ENCODE results near the gene SH3TC2. TPM values are rescaled to one million over a fixed set of nuclear protein-coding genes. Genes with fewer than 3 reads are reported as not detected.
"Not testable (repeated sequence)": the region's sequence is repeated elsewhere in the genome, so short reads cannot be mapped to it uniquely, and the experiment has no call there.

SH3TC2 gene
- polyA plus RNA-seq, 2 donors = 1.4 to 5.1 TPM

- Histone ChIP-seq H3K27ac (ENCODE audit: low read depth in 2 of 2, low read length in 1 of 2) (no peak overlapping the region), H3K4me1 (ENCODE audit: control insufficient read depth in 2 of 2, insufficient read depth in 2 of 2, low read length in 1 of 2) (no peaks in the 10 kb centered on the region)
Observed at GRCh38 chr5:149082271-149082670, 19.4 kb upstream of the SH3TC2 start.

GRCh38 chr5:149080294-149080693, 17.4 kb upstream of the SH3TC2 start:
- Histone ChIP-seq H3K36me3 (ENCODE audit: control insufficient read depth in 2 of 2, insufficient read depth in 2 of 2, low read length in 1 of 2) (no peaks in the 10 kb centered on the region), H3K27ac (ENCODE audit: low read depth in 2 of 2, low read length in 1 of 2) (no peak overlapping the region), H3K27me3 (ENCODE audit: control insufficient read depth in 1 of 2, insufficient read depth in 2 of 2, low read length in 2 of 2) (no peaks in the 10 kb centered on the region), H3K4me1 (ENCODE audit: control insufficient read depth in 2 of 2, insufficient read depth in 2 of 2, low read length in 1 of 2) (peaks cover under 1% of the 10 kb centered on the region in 2 donors), H3K4me3 (ENCODE audit: low read depth in 1 of 2, low read length in 2 of 2) (no peak overlapping the region), H3K9me3 (ENCODE audit: control insufficient read depth in 2 of 2, insufficient read depth in 1 of 2, low read depth in 1 of 2, low read length in 1 of 2) (no peaks in the 10 kb centered on the region)
- WGBS, 2 donors = 83 to 96% methylated on average over 4 of the region's 4 CpGs

More at GRCh38 chr5:149082271-149082670, 19.4 kb upstream of the SH3TC2 start:
- Histone ChIP-seq H3K36me3 (ENCODE audit: control insufficient read depth in 2 of 2, insufficient read depth in 2 of 2, low read length in 1 of 2) (no peaks in the 10 kb centered on the region), H3K9me3 (ENCODE audit: control insufficient read depth in 2 of 2, insufficient read depth in 1 of 2, low read depth in 1 of 2, low read length in 1 of 2) (no peaks in the 10 kb centered on the region), H3K4me3 (ENCODE audit: low read depth in 1 of 2, low read length in 2 of 2) (no peak overlapping the region), H3K27me3 (ENCODE audit: control insufficient read depth in 1 of 2, insufficient read depth in 2 of 2, low read length in 2 of 2) (no peaks in the 10 kb centered on the region)

GRCh38 chr5:149079883-149080282, 17.0 kb upstream of the SH3TC2 start:
- Histone ChIP-seq H3K27ac (ENCODE audit: low read depth in 2 of 2, low read length in 1 of 2) (no peak overlapping the region), H3K27me3 (ENCODE audit: control insufficient read depth in 1 of 2, insufficient read depth in 2 of 2, low read length in 2 of 2) (no peaks in the 10 kb centered on the region), H3K4me3 (ENCODE audit: low read depth in 1 of 2, low read length in 2 of 2) (no peak overlapping the region), H3K36me3 (ENCODE audit: control insufficient read depth in 2 of 2, insufficient read depth in 2 of 2, low read length in 1 of 2) (no peaks in the 10 kb centered on the region), H3K9me3 (ENCODE audit: control insufficient read depth in 2 of 2, insufficient read depth in 1 of 2, low read depth in 1 of 2, low read length in 1 of 2) (no peaks in the 10 kb centered on the region), H3K4me1 (ENCODE audit: control insufficient read depth in 2 of 2, insufficient read depth in 2 of 2, low read length in 1 of 2) (peaks cover 4 to 5% of the 10 kb centered on the region in 2 donors)

- not testable (repeated sequence) for H3K9me3 ChIP-seq (ENCODE audit: control insufficient read depth in 2 of 2, insufficient read depth in 1 of 2, low read depth in 1 of 2, low read length in 1 of 2); H3K27me3 ChIP-seq (ENCODE audit: control insufficient read depth in 1 of 2, insufficient read depth in 2 of 2, low read length in 2 of 2); H3K36me3 ChIP-seq (ENCODE audit: control insufficient read depth in 2 of 2, insufficient read depth in 2 of 2, low read length in 1 of 2); H3K4me3 ChIP-seq (ENCODE audit: low read depth in 1 of 2, low read length in 2 of 2)
- peaks cover 7 to 13% of the 10 kb centered on the region in 2 donors for H3K4me1 ChIP-seq (ENCODE audit: control insufficient read depth in 2 of 2, insufficient read depth in 2 of 2, low read length in 1 of 2)
- H3K27ac ChIP-seq (ENCODE audit: low read depth in 2 of 2, low read length in 1 of 2) = peak overlapping the region; percentile 55 to 90
Observed at GRCh38 chr5:149074071-149074470, 11.2 kb upstream of the SH3TC2 start.

- H3K9me3 ChIP-seq (ENCODE audit: control insufficient read depth in 2 of 2, insufficient read depth in 1 of 2, low read depth in 1 of 2, low read length in 1 of 2) = no peaks in the 10 kb centered on the region
- 81 to 91% methylated on average over 1 of the region's 1 CpG for WGBS, 2 donors
- no peaks in the 10 kb centered on the region for H3K36me3 ChIP-seq (ENCODE audit: control insufficient read depth in 2 of 2, insufficient read depth in 2 of 2, low read length in 1 of 2)
- H3K4me3 ChIP-seq (ENCODE audit: low read depth in 1 of 2, low read length in 2 of 2) = no peak overlapping the region
- H3K4me1 ChIP-seq (ENCODE audit: control insufficient read depth in 2 of 2, insufficient read depth in 2 of 2, low read length in 1 of 2) = peaks cover 7 to 13% of the 10 kb centered on the region in 2 donors
- H3K27ac ChIP-seq (ENCODE audit: low read depth in 2 of 2, low read length in 1 of 2) = peak overlapping the region; percentile 90 to 93
- no peaks in the 10 kb centered on the region for H3K27me3 ChIP-seq (ENCODE audit: control insufficient read depth in 1 of 2, insufficient read depth in 2 of 2, low read length in 2 of 2)
Observed at GRCh38 chr5:149073213-149073612, 10.4 kb upstream of the SH3TC2 start.

- H3K27ac ChIP-seq (ENCODE audit: low read depth in 2 of 2, low read length in 1 of 2) = peak overlapping the region; percentile 90 to 93
- peaks cover 7 to 13% of the 10 kb centered on the region in 2 donors for H3K4me1 ChIP-seq (ENCODE audit: control insufficient read depth in 2 of 2, insufficient read depth in 2 of 2, low read length in 1 of 2)
- 84 to 94% methylated on average over 2 of the region's 2 CpGs for WGBS, 2 donors
- no peak overlapping the region for H3K4me3 ChIP-seq (ENCODE audit: low read depth in 1 of 2, low read length in 2 of 2)
- H3K36me3 ChIP-seq (ENCODE audit: control insufficient read depth in 2 of 2, insufficient read depth in 2 of 2, low read length in 1 of 2) = no peaks in the 10 kb centered on the region
- no peaks in the 10 kb centered on the region for H3K27me3 ChIP-seq (ENCODE audit: control insufficient read depth in 1 of 2, insufficient read depth in 2 of 2, low read length in 2 of 2)
- H3K9me3 ChIP-seq (ENCODE audit: control insufficient read depth in 2 of 2, insufficient read depth in 1 of 2, low read depth in 1 of 2, low read length in 1 of 2) = no peaks in the 10 kb centered on the region
Observed at GRCh38 chr5:149072791-149073190, 9.9 kb upstream of the SH3TC2 start.

- H3K36me3 ChIP-seq (ENCODE audit: control insufficient read depth in 2 of 2, insufficient read depth in 2 of 2, low read length in 1 of 2) = no peaks in the 10 kb centered on the region
- no peaks in the 10 kb centered on the region for H3K27me3 ChIP-seq (ENCODE audit: control insufficient read depth in 1 of 2, insufficient read depth in 2 of 2, low read length in 2 of 2)
- H3K27ac ChIP-seq (ENCODE audit: low read depth in 2 of 2, low read length in 1 of 2) = peak overlapping the region in 1 of 2 donors; percentile 65
- H3K9me3 ChIP-seq (ENCODE audit: control insufficient read depth in 2 of 2, insufficient read depth in 1 of 2, low read depth in 1 of 2, low read length in 1 of 2) = no peaks in the 10 kb centered on the region
- peaks cover 7 to 13% of the 10 kb centered on the region in 2 donors for H3K4me1 ChIP-seq (ENCODE audit: control insufficient read depth in 2 of 2, insufficient read depth in 2 of 2, low read length in 1 of 2)
- H3K4me3 ChIP-seq (ENCODE audit: low read depth in 1 of 2, low read length in 2 of 2) = no peak overlapping the region
- 72 to 75% methylated on average over 1 of the region's 1 CpG for WGBS, 2 donors
Observed at GRCh38 chr5:149072376-149072775, 9.5 kb upstream of the SH3TC2 start.

- Histone ChIP-seq H3K4me3 (ENCODE audit: low read depth in 1 of 2, low read length in 2 of 2) (no peak overlapping the region), H3K27me3 (ENCODE audit: control insufficient read depth in 1 of 2, insufficient read depth in 2 of 2, low read length in 2 of 2) (no peaks in the 10 kb centered on the region), H3K27ac (ENCODE audit: low read depth in 2 of 2, low read length in 1 of 2) (peak overlapping the region in 1 of 2 donors; percentile 26), H3K9me3 (ENCODE audit: control insufficient read depth in 2 of 2, insufficient read depth in 1 of 2, low read depth in 1 of 2, low read length in 1 of 2) (no peaks in the 10 kb centered on the region), H3K4me1 (ENCODE audit: control insufficient read depth in 2 of 2, insufficient read depth in 2 of 2, low read length in 1 of 2) (peaks cover 7 to 13% of the 10 kb centered on the region in 2 donors), H3K36me3 (ENCODE audit: control insufficient read depth in 2 of 2, insufficient read depth in 2 of 2, low read length in 1 of 2) (no peaks in the 10 kb centered on the region)
- 75 to 81% methylated on average over 2 of the region's 2 CpGs for WGBS, 2 donors
Observed at GRCh38 chr5:149071756-149072155, 8.9 kb upstream of the SH3TC2 start.

GRCh38 chr5:149071216-149071615, 8.4 kb upstream of the SH3TC2 start:
- Histone ChIP-seq H3K27me3 (ENCODE audit: control insufficient read depth in 1 of 2, insufficient read depth in 2 of 2, low read length in 2 of 2) (no peaks in the 10 kb centered on the region), H3K36me3 (ENCODE audit: control insufficient read depth in 2 of 2, insufficient read depth in 2 of 2, low read length in 1 of 2) (no peaks in the 10 kb centered on the region), H3K27ac (ENCODE audit: low read depth in 2 of 2, low read length in 1 of 2) (no peak overlapping the region), H3K4me3 (ENCODE audit: low read depth in 1 of 2, low read length in 2 of 2) (no peak overlapping the region), H3K4me1 (ENCODE audit: control insufficient read depth in 2 of 2, insufficient read depth in 2 of 2, low read length in 1 of 2) (peaks cover 7 to 13% of the 10 kb centered on the region in 2 donors), H3K9me3 (ENCODE audit: control insufficient read depth in 2 of 2, insufficient read depth in 1 of 2, low read depth in 1 of 2, low read length in 1 of 2) (no peaks in the 10 kb centered on the region)
- WGBS, 2 donors = 80% methylated on average over 1 of the region's 1 CpG

- Histone ChIP-seq H3K27ac (ENCODE audit: low read depth in 2 of 2, low read length in 1 of 2) (no peak overlapping the region), H3K9me3 (ENCODE audit: control insufficient read depth in 2 of 2, insufficient read depth in 1 of 2, low read depth in 1 of 2, low read length in 1 of 2) (no peaks in the 10 kb centered on the region), H3K36me3 (ENCODE audit: control insufficient read depth in 2 of 2, insufficient read depth in 2 of 2, low read length in 1 of 2) (no peaks in the 10 kb centered on the region), H3K4me3 (ENCODE audit: low read depth in 1 of 2, low read length in 2 of 2) (no peak overlapping the region), H3K4me1 (ENCODE audit: control insufficient read depth in 2 of 2, insufficient read depth in 2 of 2, low read length in 1 of 2) (peaks cover under 1 to 6% of the 10 kb centered on the region in 2 donors), H3K27me3 (ENCODE audit: control insufficient read depth in 1 of 2, insufficient read depth in 2 of 2, low read length in 2 of 2) (no peaks in the 10 kb centered on the region)
- 53 to 57% methylated on average over 2 of the region's 2 CpGs for WGBS, 2 donors
Observed at GRCh38 chr5:149069711-149070110, 6.8 kb upstream of the SH3TC2 start.

Data from esophagus (tissue), 2 donors.